OCI-LY1 (cell line): ENCODE data around the gene DOCK1.

ENCODE experiments used
- H2AFZ ChIP-seq: fragments of 200-600 bp; sonication (generic), shearing (Covaris generic); 2 replicates; pipeline ENCODE4 v1.6.0; 2014; ENCODE audit warnings: antibody characterized with exemption, mild to moderate bottlenecking, low read length
- H3F3A ChIP-seq: fragments of 200-600 bp; sonication (generic), shearing (Covaris generic); 2 replicates; pipeline ENCODE4 v1.6.0; 2014; ENCODE audit warnings: mild to moderate bottlenecking, antibody characterized with exemption, low read length, moderate library complexity; ENCODE audit not compliant: insufficient read depth
- H3K27ac ChIP-seq: fragments of 200-600 bp; sonication (generic); 2 replicates; pipeline ENCODE4 v1.5.1; 2014; ENCODE audit warnings: low read length, mixed run types, mild to moderate bottlenecking, low read depth; ENCODE audit not compliant: poor library complexity, severe bottlenecking
- H3K27me3 ChIP-seq: fragments of 200-600 bp; sonication (generic); 2 replicates; pipeline ENCODE4 v1.6.0; 2014; ENCODE audit warnings: antibody characterized with exemption, mild to moderate bottlenecking, low read length, moderate library complexity; ENCODE audit not compliant: insufficient read depth
- H3K36me3 ChIP-seq: fragments of 200-600 bp; sonication (generic); 2 replicates; pipeline ENCODE4 v1.6.1; 2014; ENCODE audit warnings: mild to moderate bottlenecking, antibody characterized with exemption, low read length, moderate library complexity, mixed read lengths; ENCODE audit not compliant: insufficient read depth
- H3K4me1 ChIP-seq: fragments of 200-600 bp; sonication (generic); 2 replicates; pipeline ENCODE4 v1.5.1; 2014; ENCODE audit warnings: mild to moderate bottlenecking, low read length, moderate library complexity; ENCODE audit not compliant: insufficient read depth, severe bottlenecking
- H3K4me2 ChIP-seq: fragments of 200-600 bp; sonication (generic), shearing (Covaris generic); 2 replicates; pipeline ENCODE4 v1.6.1; 2014; ENCODE audit warnings: low read length
- H3K4me3 ChIP-seq: fragments of 200-600 bp; sonication (generic); 2 replicates; pipeline ENCODE4 v1.5.1; 2014; ENCODE audit warnings: low read length, low read depth, mild to moderate bottlenecking, mixed read lengths; ENCODE audit not compliant: poor library complexity, severe bottlenecking
- H3K79me2 ChIP-seq: fragments of 200-600 bp; shearing (Covaris generic); 2 replicates; pipeline ENCODE4 v1.6.1; 2016; ENCODE audit warnings: mixed run types, low read length, mixed read lengths; ENCODE audit not compliant: insufficient read depth
- H3K9ac ChIP-seq: fragments of 200-600 bp; sonication (generic), shearing (Covaris generic); 2 replicates; pipeline ENCODE4 v1.6.1; 2014; ENCODE audit warnings: mild to moderate bottlenecking, low read length, mixed read lengths
- H3K9me2 ChIP-seq: fragments of 200-600 bp; sonication (generic), shearing (Covaris generic); 2 replicates; pipeline ENCODE4 v1.6.1; 2014; ENCODE audit warnings: low read depth, mild to moderate bottlenecking, low read length, mixed read lengths
- H3K9me3 ChIP-seq: fragments of 200-600 bp; shearing (Covaris generic); 2 replicates; pipeline ENCODE4 v1.6.1; 2014; ENCODE audit warnings: low read length, mixed read lengths
- H4K20me1 ChIP-seq: fragments of 200-600 bp; sonication (generic), shearing (Covaris generic); 2 replicates; pipeline ENCODE4 v1.6.0; 2016; ENCODE audit warnings: mild to moderate bottlenecking, low read length; ENCODE audit not compliant: insufficient read depth
- EZH2 ChIP-seq: fragments of 200-600 bp; sonication (generic), shearing (Covaris generic); IDR thresholded peaks from 2 replicates; pipeline ENCODE4 v1.8.0; 2017; ENCODE audit warnings: borderline replicate concordance, mixed run types, mild to moderate bottlenecking, antibody characterized with exemption, low read length, moderate library complexity, mixed read lengths
- TF ChIP-seq, protein P1 (sequence below): fragments of 200-600 bp; sonication (generic), shearing (Covaris generic); IDR thresholded peaks from 2 replicates; pipeline ENCODE4 v1.5.1; 2017; ENCODE audit warnings: mild to moderate bottlenecking, antibody characterized with exemption, low read length, moderate library complexity, mixed read lengths

Gene DOCK1

DNA sequence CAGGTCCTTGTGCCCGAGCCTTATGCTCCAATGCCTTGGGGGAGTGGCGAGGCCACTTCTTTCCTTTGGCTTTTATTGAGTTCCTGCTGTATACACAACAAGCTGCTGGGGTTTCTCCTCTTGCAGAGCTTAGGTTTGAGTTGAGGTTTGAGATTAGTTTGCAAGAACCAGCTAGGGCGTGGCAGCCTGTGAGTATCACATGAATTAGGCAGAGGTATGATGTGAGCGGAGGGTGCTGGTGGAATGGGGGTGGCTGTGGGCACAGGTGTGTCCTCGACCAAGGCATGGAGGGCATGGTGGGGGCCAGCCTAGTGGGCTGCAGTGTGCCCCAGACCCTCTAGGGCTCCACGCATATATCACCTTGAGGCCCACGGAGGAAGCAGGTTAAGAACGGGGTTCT, 123.3 kb downstream of the DOCK1 start:
- Histone ChIP-seq H3K4me2 (no peak overlapping the region), H3K79me2 (no peaks in the 10 kb centered on the region), H4K20me1 (no peaks in the 10 kb centered on the region), H3K9ac (no peak overlapping the region), H3K27ac (no peak overlapping the region), H3K27me3 (peaks cover 4% of the 10 kb centered on the region), H3F3A (no peaks in the 10 kb centered on the region), H3K9me3 (no peaks in the 10 kb centered on the region), H3K9me2 (no peaks in the 10 kb centered on the region), H3K4me3 (no peak overlapping the region), H3K4me1 (no peaks in the 10 kb centered on the region), H2AFZ (no peak overlapping the region), H3K36me3 (no peaks in the 10 kb centered on the region)
- TF ChIP-seq EZH2 = no peak
- TF ChIP-seq, protein P1, sequence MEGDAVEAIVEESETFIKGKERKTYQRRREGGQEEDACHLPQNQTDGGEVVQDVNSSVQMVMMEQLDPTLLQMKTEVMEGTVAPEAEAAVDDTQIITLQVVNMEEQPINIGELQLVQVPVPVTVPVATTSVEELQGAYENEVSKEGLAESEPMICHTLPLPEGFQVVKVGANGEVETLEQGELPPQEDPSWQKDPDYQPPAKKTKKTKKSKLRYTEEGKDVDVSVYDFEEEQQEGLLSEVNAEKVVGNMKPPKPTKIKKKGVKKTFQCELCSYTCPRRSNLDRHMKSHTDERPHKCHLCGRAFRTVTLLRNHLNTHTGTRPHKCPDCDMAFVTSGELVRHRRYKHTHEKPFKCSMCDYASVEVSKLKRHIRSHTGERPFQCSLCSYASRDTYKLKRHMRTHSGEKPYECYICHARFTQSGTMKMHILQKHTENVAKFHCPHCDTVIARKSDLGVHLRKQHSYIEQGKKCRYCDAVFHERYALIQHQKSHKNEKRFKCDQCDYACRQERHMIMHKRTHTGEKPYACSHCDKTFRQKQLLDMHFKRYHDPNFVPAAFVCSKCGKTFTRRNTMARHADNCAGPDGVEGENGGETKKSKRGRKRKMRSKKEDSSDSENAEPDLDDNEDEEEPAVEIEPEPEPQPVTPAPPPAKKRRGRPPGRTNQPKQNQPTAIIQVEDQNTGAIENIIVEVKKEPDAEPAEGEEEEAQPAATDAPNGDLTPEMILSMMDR = no peak

GRCh38 chr10:127029061-127029460, 123.8 kb downstream of the DOCK1 start:
- no peaks in the 10 kb centered on the region for H3K9me3 ChIP-seq
- H3K27me3 ChIP-seq = peaks cover 4% of the 10 kb centered on the region
- no peak for TF ChIP-seq EZH2
- TF ChIP-seq, protein P1 = no peak
- H3K4me1 ChIP-seq = no peaks in the 10 kb centered on the region
- no peaks in the 10 kb centered on the region for H3K79me2 ChIP-seq
- no peak overlapping the region for H3K4me2 ChIP-seq
- H3K27ac ChIP-seq = no peak overlapping the region
- H3K36me3 ChIP-seq = no peaks in the 10 kb centered on the region
- H4K20me1 ChIP-seq = no peaks in the 10 kb centered on the region
- no peaks in the 10 kb centered on the region for H3K9me2 ChIP-seq
- no peak overlapping the region for H3K9ac ChIP-seq
- no peak overlapping the region for H3K4me3 ChIP-seq
- H3F3A ChIP-seq = no peaks in the 10 kb centered on the region
- H2AFZ ChIP-seq = no peak overlapping the region

DNA sequence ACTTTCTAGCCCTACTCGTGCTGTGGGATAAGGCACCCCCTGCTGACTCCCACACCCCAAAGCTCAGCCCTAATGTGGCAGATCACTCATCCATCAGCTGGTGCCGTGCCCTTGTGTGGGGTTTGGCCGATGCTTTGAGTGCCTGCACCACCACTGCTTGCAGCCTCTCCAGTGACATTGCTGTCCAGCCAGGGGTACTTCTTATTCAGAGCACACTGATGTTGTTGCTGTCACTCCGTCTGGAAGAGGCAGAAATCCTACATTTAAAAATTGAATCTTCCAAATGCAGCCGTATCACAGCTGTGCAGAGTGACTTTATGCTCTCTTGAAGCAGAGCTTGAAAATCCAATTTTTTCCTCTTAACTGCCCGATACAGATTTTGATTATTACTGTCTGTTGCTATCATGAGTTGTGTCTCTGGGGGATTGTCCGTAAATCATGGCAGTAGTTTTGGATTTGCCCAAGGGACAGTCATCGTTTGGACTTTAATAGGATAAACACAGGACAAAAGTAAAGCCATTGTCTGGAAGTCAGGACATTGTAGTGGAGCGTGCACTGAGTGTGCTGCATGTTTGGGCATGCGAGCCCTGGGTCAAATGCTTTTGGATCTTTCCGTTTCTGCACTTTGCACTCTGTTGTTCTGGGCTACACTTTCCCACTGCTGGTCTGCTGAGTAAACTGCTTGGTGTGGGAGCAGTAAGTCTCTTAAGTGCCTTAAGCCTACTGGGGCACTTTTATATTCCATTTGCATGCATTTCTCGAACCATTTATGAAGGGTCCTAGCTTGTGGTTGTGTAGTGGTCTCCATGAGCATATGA, 128.2 kb downstream of the DOCK1 start:
- Histone ChIP-seq H3K9me3 (no peaks in the 10 kb centered on the region), H4K20me1 (no peaks in the 10 kb centered on the region), H3K4me2 (no peak overlapping the region), H3K27me3 (peaks cover 4% of the 10 kb centered on the region), H3K4me1 (no peaks in the 10 kb centered on the region), H3K27ac (no peak overlapping the region), H3K79me2 (no peaks in the 10 kb centered on the region), H3K9ac (no peak overlapping the region), H2AFZ (no peak overlapping the region), H3K9me2 (no peaks in the 10 kb centered on the region), H3K4me3 (no peak overlapping the region), H3F3A (no peaks in the 10 kb centered on the region), H3K36me3 (no peaks in the 10 kb centered on the region)
- TF ChIP-seq, protein P1 = no peak
- TF ChIP-seq EZH2 = no peak
